IMR-90 (cell line): ENCODE measurements around the gene MS4A4E. TPM values are rescaled to one million over a fixed set of nuclear protein-coding genes. Genes with fewer than 3 reads are reported as not detected.

Experiments
- ATAC-seq: fragments of 200-7000 bp; cut with Tn5 transposase; 2 replicates; pipeline ENCODE4 v1.9.1; 2020; ENCODE audit warnings: low read depth, mild to moderate bottlenecking, moderate library complexity
- BruUV-seq: library from RNA; stranded (reverse); fragments of 400-500 nt; replicated peaks from 2 replicates; lab custom pipeline; 2021; lab: Mats Ljungman, UMichigan
- CTCF ChIA-PET: fragments of 300-600 bp; formaldehyde crosslinking; extraction: SDS; loops from one replicate; lab custom pipeline; 2021; ENCODE audit warnings: antibody characterized with exemption; lab: Yijun Ruan, JAX
- POLR2A ChIA-PET: fragments of 300-600 bp; sonication (Branson Sonifier 250); formaldehyde crosslinking; loops from one replicate; lab custom pipeline; 2022; ENCODE audit warnings: antibody characterized with exemption; ENCODE audit not compliant: unreplicated experiment; lab: Charles Lee
- DNase-seq: peaks from one replicate; pipeline ENCODE4 v3.0.0; 2013
- H2AFZ ChIP-seq: replicated peaks from 2 replicates; pipeline ENCODE3; 2013; ENCODE audit warnings: low read length, mild to moderate bottlenecking; ENCODE audit not compliant: poor library complexity
- H2AK5ac ChIP-seq: 2 replicates; pipeline ENCODE4 v1.6.1; 2013; ENCODE audit warnings: low read depth, low read length, inconsistent platforms
- H2AK9ac ChIP-seq: replicated peaks from 2 replicates; pipeline ENCODE3; 2013; ENCODE audit warnings: mild to moderate bottlenecking, low read depth, low read length, moderate library complexity; ENCODE audit not compliant: poor library complexity
- H2BK120ac ChIP-seq: 2 replicates; pipeline ENCODE4 v1.6.1; 2013; ENCODE audit warnings: low read depth, low read length, inconsistent platforms
- H2BK15ac ChIP-seq: 3 replicates; pipeline ENCODE4 v1.6.1; 2013; ENCODE audit warnings: low read depth, low read length, inconsistent platforms
- H2BK20ac ChIP-seq: 2 replicates; pipeline ENCODE4 v1.6.1; 2013; ENCODE audit warnings: low read depth, mild to moderate bottlenecking, inconsistent platforms, low read length, moderate library complexity
- H2BK5ac ChIP-seq: 2 replicates; pipeline ENCODE4 v1.6.1; 2013; ENCODE audit warnings: mild to moderate bottlenecking, low read depth, low read length, inconsistent platforms; ENCODE audit not compliant: poor library complexity, severe bottlenecking
- H3K14ac ChIP-seq: replicated peaks from 2 replicates; pipeline ENCODE4 v1.6.1; 2013; ENCODE audit warnings: low read depth, low read length, inconsistent platforms
- H3K18ac ChIP-seq: 2 replicates; pipeline ENCODE4 v1.6.1; 2013; ENCODE audit warnings: low read depth, low read length, control low read depth
- H3K23ac ChIP-seq: 2 replicates; pipeline ENCODE4 v1.6.1; 2013; ENCODE audit warnings: low read depth, low read length, inconsistent platforms
- H3K27ac ChIP-seq: 2 replicates; pipeline ENCODE4 v1.5.1; 2013; ENCODE audit warnings: mild to moderate bottlenecking, control low read depth, low read length; ENCODE audit not compliant: insufficient read depth
- H3K27me3 ChIP-seq: 2 replicates; pipeline ENCODE4 v1.6.1; 2013; ENCODE audit warnings: low read length; ENCODE audit not compliant: control insufficient read depth, insufficient read depth
- H3K36me3 ChIP-seq: 2 replicates; pipeline ENCODE4 v1.6.1; 2013; ENCODE audit warnings: low read length, mixed read lengths; ENCODE audit not compliant: control insufficient read depth, insufficient read depth
- H3K4ac ChIP-seq: 2 replicates; pipeline ENCODE4 v1.6.1; 2013; ENCODE audit warnings: low read depth, low read length, inconsistent platforms
- H3K4me1 ChIP-seq: 2 replicates; pipeline ENCODE4 v1.6.1; 2013; ENCODE audit warnings: low read length, mixed read lengths; ENCODE audit not compliant: control insufficient read depth, insufficient read depth
- H3K4me2 ChIP-seq: 2 replicates; pipeline ENCODE4 v1.6.1; 2013; ENCODE audit warnings: low read depth, mild to moderate bottlenecking, control low read depth, low read length, moderate library complexity
- H3K4me3 ChIP-seq: 2 replicates; pipeline ENCODE4 v1.5.1; 2013; ENCODE audit warnings: low read depth, mild to moderate bottlenecking, control low read depth, low read length, moderate library complexity; ENCODE audit not compliant: insufficient read depth
- H3K56ac ChIP-seq: 2 replicates; pipeline ENCODE4 v1.6.1; 2013; ENCODE audit warnings: low read length, inconsistent platforms; ENCODE audit not compliant: insufficient read depth; ENCODE audit errors: extremely low read depth
- H3K79me1 ChIP-seq, 2 experiments: 2 replicates each; pipeline ENCODE4 v1.6.1; 2013; ENCODE audit warnings: low read length in 2 of 2, inconsistent platforms in 1 of 2, low read depth in 1 of 2
- H3K9ac ChIP-seq: 2 replicates; pipeline ENCODE4 v1.6.1; 2013; ENCODE audit warnings: low read depth, low read length, control low read depth
- H3K9me1 ChIP-seq: 2 replicates; pipeline ENCODE4 v1.6.1; 2013; ENCODE audit warnings: low read length, inconsistent platforms; ENCODE audit not compliant: insufficient read depth
- H3K9me3 ChIP-seq: 2 replicates; pipeline ENCODE4 v1.6.1; 2013; ENCODE audit warnings: low read length; ENCODE audit not compliant: control insufficient read depth, insufficient read depth
- H4K20me1 ChIP-seq: 2 replicates; pipeline ENCODE4 v1.6.1; 2013; ENCODE audit warnings: low read length, inconsistent platforms; ENCODE audit not compliant: insufficient read depth
- H4K5ac ChIP-seq: 2 replicates; pipeline ENCODE4 v1.6.1; 2013; ENCODE audit warnings: mild to moderate bottlenecking, low read depth, low read length, control low read depth
- H4K8ac ChIP-seq, 2 experiments: 2 replicates each; pipeline ENCODE4 v1.6.1; 2013; ENCODE audit warnings: low read depth in 2 of 2, low read length in 2 of 2, control low read depth in 1 of 2, inconsistent platforms in 1 of 2
- H4K91ac ChIP-seq: 2 replicates; pipeline ENCODE4 v1.6.1; 2013; ENCODE audit warnings: low read depth, low read length, inconsistent platforms; ENCODE audit not compliant: insufficient read depth
- BHLHE40 ChIP-seq: fragments of 150-350 bp; IDR thresholded peaks from 2 replicates; pipeline ENCODE4 v1.6.1; 2016; ENCODE audit warnings: mild to moderate bottlenecking, low read depth, low read length
- CEBPB ChIP-seq: IDR thresholded peaks from 2 replicates; pipeline ENCODE4 v1.6.1; 2012; ENCODE audit warnings: low read depth, low read length, improper control_type of control experiment
- CHD1 ChIP-seq: IDR thresholded peaks from 2 replicates; pipeline ENCODE4 v1.6.1; 2012; ENCODE audit warnings: low read depth, low read length, improper control_type of control experiment
- CTCF ChIP-seq: conservative IDR thresholded peaks from 2 replicates; pipeline ENCODE4 v1.5.1; 2012; ENCODE audit warnings: mild to moderate bottlenecking, low read depth, low read length, improper control_type of control experiment
- ELK1 ChIP-seq: fragments of 150-350 bp; IDR thresholded peaks from 2 replicates; pipeline ENCODE4 v1.6.1; 2016; ENCODE audit warnings: low read depth, mild to moderate bottlenecking, low read length, moderate library complexity, borderline replicate concordance
- FOS ChIP-seq: fragments of 150-350 bp; IDR thresholded peaks from 2 replicates; pipeline ENCODE4 v1.6.1; 2016; ENCODE audit warnings: low read depth, low read length
- MAFK ChIP-seq: IDR thresholded peaks from 2 replicates; pipeline ENCODE4 v1.6.1; 2012; ENCODE audit warnings: low read depth, low read length, improper control_type of control experiment
- MAZ ChIP-seq: IDR thresholded peaks from 2 replicates; pipeline ENCODE4 v1.6.1; 2012; ENCODE audit warnings: low read depth, mild to moderate bottlenecking, low read length, improper control_type of control experiment, moderate library complexity, borderline replicate concordance
- MXI1 ChIP-seq: IDR thresholded peaks from 2 replicates; pipeline ENCODE4 v1.6.1; 2012; ENCODE audit warnings: low read depth, mild to moderate bottlenecking, low read length, moderate library complexity, borderline replicate concordance
- NFE2L2 ChIP-seq: fragments of 150-350 bp; IDR thresholded peaks from 2 replicates; pipeline ENCODE4 v1.6.1; 2016; ENCODE audit warnings: low read depth, mild to moderate bottlenecking, low read length
- POLR2A ChIP-seq: IDR thresholded peaks from 2 replicates; pipeline ENCODE4 v1.6.1; 2012; ENCODE audit warnings: mild to moderate bottlenecking, low read depth, low read length
- RAD21 ChIP-seq: IDR thresholded peaks from 2 replicates; pipeline ENCODE4 v1.6.1; 2012; ENCODE audit warnings: low read length, improper control_type of control experiment
- RCOR1 ChIP-seq: IDR thresholded peaks from 2 replicates; pipeline ENCODE4 v1.6.1; 2012; ENCODE audit warnings: mild to moderate bottlenecking, low read length, improper control_type of control experiment; ENCODE audit not compliant: insufficient replicate concordance
- RFX5 ChIP-seq: IDR thresholded peaks from 2 replicates; pipeline ENCODE4 v1.8.0; 2012; ENCODE audit warnings: low read depth, mild to moderate bottlenecking, low read length, moderate library complexity
- SMC3 ChIP-seq: fragments of 150-350 bp; IDR thresholded peaks from 2 replicates; pipeline ENCODE4 v1.6.1; 2016; ENCODE audit warnings: low read depth, mild to moderate bottlenecking, antibody characterized with exemption, low read length, moderate library complexity
- USF2 ChIP-seq: fragments of 150-350 bp; IDR thresholded peaks from 2 replicates; pipeline ENCODE4 v1.6.1; 2017; ENCODE audit warnings: mild to moderate bottlenecking, antibody characterized with exemption, low read length, low read depth
- WGBS, 2 experiments: methylation state at CpG; one replicate each; pipeline versions ENCODE4 v1.1.5 to v1.1.7; 2013; ENCODE audit warnings: missing lambda C conversion rate in 2 of 2; ENCODE audit not compliant: insufficient read length in 1 of 2; ENCODE audit errors: extremely low coverage in 2 of 2; 5-methylcytosine and 5-hydroxymethylcytosine counted together
- dilution Hi-C: fragments of 300-500 bp; cut with HindIII; formaldehyde crosslinking; loops from one replicate; pipeline ENCODE4 v1.14.3; 2018; ENCODE audit warnings: low sequenced_read_pairs; ENCODE audit not compliant: unreplicated experiment
- in situ Hi-C: fragments of 300-500 bp; cut with MboI; formaldehyde crosslinking; loops from 3 replicates; pipeline ENCODE4 v1.14.3; 2019; ENCODE audit warnings: low sequenced_read_pairs, inconsistent platforms, mixed read lengths
- intact Hi-C: fragments of 100-400 bp; cut with micrococcal nuclease; formaldehyde crosslinking; loops from 2 replicates; pipeline ENCODE4 v1.10.0; 2022
- polyA plus RNA-seq, 3 experiments: library from polyadenylated mRNA; depleted of rRNA; stranded (reverse); fragments of >200 nt; gene quantifications; 2 replicates each; pipeline ENCODE4 v1.2.3, GENCODE V29; 2012; ENCODE audit warnings: low replicate concordance in 1 of 3
- total RNA-seq: library from RNA; depleted of rRNA; stranded (reverse); fragments of >200 nt; gene quantifications from 2 replicates; pipeline ENCODE4 v1.2.3, GENCODE V29; 2012

MS4A4E gene
- total and polyA plus RNA-seq, 2 of the 4 experiments (the other 2 are of a cell fraction) = not detected

- H3K23ac ChIP-seq = no peak overlapping the region
- no peak overlapping the region for H3K27ac ChIP-seq
- H3K9ac ChIP-seq = no peak overlapping the region
- intact Hi-C loops (no loop called here), dilution Hi-C loops (no loop called here), in situ Hi-C loops (no loop called here)
- H2BK20ac ChIP-seq = no peak overlapping the region
- H2AK5ac ChIP-seq = no peak overlapping the region
- BruUV-seq = no TSS peak
- no peaks in the 10 kb centered on the region for H3K36me3 ChIP-seq
- no peak overlapping the region for H4K5ac ChIP-seq
- no peaks in the 10 kb centered on the region for H3K9me3 ChIP-seq
- ATAC-seq (no peak), DNase-seq (no peak)
- no peak overlapping the region for H2BK120ac ChIP-seq
- WGBS, 2 experiments = 50% methylated on average over 1 of the region's 1 CpG; no CpG with 5 or more reads in 1 of the 2 experiments
- no peak overlapping the region for H3K4ac ChIP-seq
- TF ChIP-seq MXI1 (no peak), MAZ (no peak), CTCF (no peak), FOS (no peak), RCOR1 (no peak), BHLHE40 (no peak), CHD1 (no peak), RFX5 (no peak), USF2 (no peak), ELK1 (no peak), SMC3 (no peak), NFE2L2 (no peak), MAFK (no peak), POLR2A (no peak), RAD21 (no peak), CEBPB (no peak)
- H4K91ac ChIP-seq = no peak overlapping the region
- no peak overlapping the region for H3K18ac ChIP-seq
- H4K8ac ChIP-seq = no peak overlapping the region
- H2AK9ac ChIP-seq = no peak overlapping the region
- no peak overlapping the region for H3K14ac ChIP-seq
- H3K4me2 ChIP-seq = no peak overlapping the region
- no peaks in the 10 kb centered on the region for H3K27me3 ChIP-seq
- no peaks in the 10 kb centered on the region for H3K79me1 ChIP-seq
- CTCF ChIA-PET = no interaction called here
- no peak overlapping the region for H3K4me3 ChIP-seq
- POLR2A ChIA-PET = no interaction called here
- H2AFZ ChIP-seq = no peak overlapping the region
- no peak overlapping the region for H2BK5ac ChIP-seq
- H4K20me1 ChIP-seq = no peaks in the 10 kb centered on the region
- no peak overlapping the region for H2BK15ac ChIP-seq
- H3K9me1 ChIP-seq = no peaks in the 10 kb centered on the region
- H3K56ac ChIP-seq = no peak overlapping the region
- H3K4me1 ChIP-seq = no peaks in the 10 kb centered on the region
Observed at GRCh38 chr11:60214386-60214785, 28.6 kb downstream of the MS4A4E start.
